Sigmoid colon (tissue), 4 donors: ENCODE measurements around the gene SUMF1.

Experiments used
- CTCF ChIP-seq, 4 experiments: fragments of 450-650 bp in 3 of 4; fragments of 200-600 bp in 1 of 4; IDR thresholded peaks; one replicate each; pipeline ENCODE4 v1.5.1; 2016 to 2019; ENCODE audit warnings: antibody characterized with exemption in 4 of 4, mild to moderate bottlenecking in 3 of 4, moderate library complexity in 2 of 4
- EP300 ChIP-seq, 4 donors: sonication (generic); formaldehyde crosslinking; IDR thresholded peaks; one replicate each; pipeline ENCODE4 v1.6.1; 2017; ENCODE audit warnings: antibody characterized with exemption in 4 of 4
- POLR2A ChIP-seq, 2 donors: fragments of 450-650 bp; IDR thresholded peaks; one replicate each; pipeline ENCODE4 v1.6.1; 2016; ENCODE audit warnings: antibody characterized with exemption in 2 of 2, mild to moderate bottlenecking in 2 of 2, moderate library complexity in 2 of 2

- TF ChIP-seq CTCF (IDR thresholded peaks at IDR 0.05) (no peak), POLR2A (IDR thresholded peaks at IDR 0.05) (no peak), EP300 (IDR thresholded peaks at IDR 0.05) (no peak)
Observed at GRCh38 chr3:4448187-4448586, 18.9 kb downstream of the SUMF1 start.
